NCI-H2227 (cell line): ENCODE results near the gene RASGRF2.

Source experiments
- DNase-seq: peaks from one replicate; lab custom pipeline; 2025; ENCODE audit not compliant: unreplicated experiment; lab: John Stamatoyannopoulos, UW

Gene RASGRF2

DNA sequence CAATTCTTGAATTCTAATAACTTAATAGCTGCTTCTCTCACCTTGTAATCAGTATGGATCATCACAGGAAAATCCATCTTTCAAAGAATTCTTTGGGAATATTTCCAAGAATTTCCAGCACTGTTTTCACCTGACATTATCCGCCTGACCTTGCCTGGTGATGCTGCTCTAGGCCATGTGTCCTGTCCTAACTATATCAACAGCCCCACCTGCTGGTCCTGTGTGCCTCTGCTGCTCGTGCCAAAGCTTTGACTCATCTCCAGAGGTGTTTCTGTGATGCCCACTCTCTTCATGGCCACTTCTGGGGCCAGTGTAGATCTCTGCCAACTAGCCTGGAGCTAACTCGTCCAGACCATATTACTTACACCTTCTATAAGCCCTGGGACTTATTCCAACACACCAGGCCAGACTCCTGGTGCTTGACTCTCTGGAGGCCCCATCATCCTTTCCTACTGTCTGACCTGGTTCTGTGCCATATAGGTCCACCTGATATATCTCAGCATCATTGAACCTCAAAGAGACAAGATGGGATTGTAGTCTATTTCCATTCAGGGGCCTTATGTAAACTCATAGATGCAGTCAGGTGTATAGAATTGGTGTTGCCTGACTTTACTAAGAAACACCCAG lies 205.4 kb downstream of the RASGRF2 start:
- peak; percentile 62 for DNase-seq

DNA sequence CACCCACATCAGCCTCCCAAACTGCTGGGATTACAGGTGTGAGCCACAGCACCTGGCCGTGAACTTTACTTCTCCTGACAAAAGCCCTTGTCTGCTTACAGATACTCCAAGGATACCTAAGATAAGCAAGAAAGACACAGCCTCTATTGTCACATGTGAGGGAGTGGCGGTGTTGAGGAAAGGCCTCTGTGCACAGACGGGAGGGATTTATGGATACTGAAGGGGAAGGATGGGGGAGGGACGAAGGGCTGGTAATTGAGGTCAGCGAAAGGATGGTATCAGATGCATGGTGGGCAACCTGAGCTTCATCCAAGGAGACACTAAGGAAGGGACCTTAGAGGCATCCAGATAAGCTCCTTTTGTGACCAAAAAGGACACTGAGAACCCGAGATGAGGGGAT lies 206.3 kb downstream of the RASGRF2 start:
- no peak for DNase-seq

DNA sequence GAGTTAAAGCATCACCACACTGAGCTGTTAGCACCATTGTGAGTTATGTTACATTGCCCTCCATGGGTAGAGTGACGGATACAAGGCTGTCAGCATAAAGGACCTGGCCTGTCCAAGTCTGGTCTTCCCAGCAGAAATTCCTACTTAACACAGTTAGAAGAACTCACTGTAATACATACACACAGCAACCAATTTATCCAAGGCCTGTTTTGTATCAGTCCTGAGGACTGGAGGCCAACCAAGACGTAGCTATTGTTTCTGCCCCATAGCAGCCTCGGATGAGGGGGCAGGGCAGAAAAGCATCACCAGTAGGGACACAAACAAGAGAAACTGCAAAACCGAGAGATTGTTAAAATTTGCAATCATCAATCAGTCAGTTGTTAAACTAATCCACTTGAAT lies 206.9 kb downstream of the RASGRF2 start:
- DNase-seq, result no peak

DNA sequence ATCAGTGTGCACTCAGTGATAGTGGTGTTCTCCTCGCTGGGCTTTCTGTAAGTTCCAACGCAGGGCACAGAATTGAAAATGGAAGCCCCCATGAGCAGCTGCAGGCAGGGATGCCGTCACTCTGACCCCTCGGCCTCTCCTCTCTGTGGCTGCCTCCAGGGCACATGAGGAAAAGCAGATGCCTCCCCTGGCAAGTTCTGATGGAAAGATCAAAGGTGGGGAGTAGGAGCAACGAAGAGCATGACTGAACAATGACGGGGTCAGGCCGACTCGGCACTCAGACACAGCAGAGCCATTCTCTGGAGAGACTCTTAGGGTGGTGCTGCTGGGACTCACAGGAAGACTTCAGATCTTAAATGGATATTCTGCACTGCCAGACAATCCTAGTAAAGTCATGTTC lies 207.4 kb downstream of the RASGRF2 start:
- no peak for DNase-seq

DNA sequence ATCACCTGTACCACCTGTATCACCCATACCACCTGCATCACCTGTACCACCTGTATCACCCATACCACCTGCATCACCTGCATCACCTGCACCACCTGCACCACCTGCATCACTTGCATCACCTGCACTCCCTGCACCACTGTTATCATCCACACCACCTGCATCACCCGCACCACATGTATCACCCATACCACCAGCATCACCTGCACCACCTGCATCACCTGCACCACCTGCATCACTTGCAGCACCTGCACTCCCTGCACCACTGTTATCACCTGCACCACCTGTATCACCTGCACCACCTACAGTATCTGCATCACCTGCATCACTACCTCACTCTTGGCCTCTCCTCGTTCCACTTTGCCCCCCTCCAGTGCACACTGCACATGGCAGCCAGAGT lies 209.8 kb downstream of the RASGRF2 start:
- DNase-seq, result no peak

DNA sequence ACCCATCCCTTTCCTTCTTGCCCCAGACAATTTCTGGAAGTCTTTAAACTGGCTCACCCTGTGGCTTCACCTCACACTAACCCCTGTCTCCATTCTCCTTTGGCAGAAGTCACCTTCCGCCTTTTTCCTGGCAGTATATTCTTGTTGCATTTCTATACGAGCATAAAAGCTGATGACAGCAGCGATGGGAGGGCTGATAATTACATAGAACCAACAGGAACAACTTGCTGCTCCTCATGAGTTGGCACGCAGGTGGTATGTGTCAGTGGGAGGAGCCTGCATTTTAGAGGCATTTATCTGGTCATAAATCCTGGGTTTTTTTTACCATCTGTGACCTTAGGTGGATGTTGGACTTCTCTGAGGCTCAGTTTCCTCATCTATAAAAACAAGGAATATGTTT lies 211.6 kb downstream of the RASGRF2 start:
- DNase-seq, result peak; percentile 4

DNA sequence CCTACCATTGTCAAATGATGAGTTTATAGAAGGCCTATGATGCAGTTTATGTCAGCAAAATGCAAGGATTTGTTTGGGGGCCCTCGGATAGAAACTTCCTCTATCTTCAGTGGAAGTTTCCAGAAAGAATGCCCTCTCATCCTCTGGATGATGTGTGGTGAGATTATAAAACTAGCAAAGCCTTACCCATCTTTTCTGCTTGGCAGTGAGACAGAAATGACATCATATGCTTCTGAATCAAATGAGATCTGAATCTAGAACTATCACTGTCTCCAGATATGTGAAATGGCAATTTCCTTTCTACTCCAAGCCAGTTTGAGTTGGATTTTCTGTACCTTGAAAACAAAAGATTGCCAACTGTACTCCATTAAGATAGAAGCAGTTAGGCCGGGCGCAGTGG lies 212.5 kb downstream of the RASGRF2 start:
- DNase-seq, result no peak

DNA sequence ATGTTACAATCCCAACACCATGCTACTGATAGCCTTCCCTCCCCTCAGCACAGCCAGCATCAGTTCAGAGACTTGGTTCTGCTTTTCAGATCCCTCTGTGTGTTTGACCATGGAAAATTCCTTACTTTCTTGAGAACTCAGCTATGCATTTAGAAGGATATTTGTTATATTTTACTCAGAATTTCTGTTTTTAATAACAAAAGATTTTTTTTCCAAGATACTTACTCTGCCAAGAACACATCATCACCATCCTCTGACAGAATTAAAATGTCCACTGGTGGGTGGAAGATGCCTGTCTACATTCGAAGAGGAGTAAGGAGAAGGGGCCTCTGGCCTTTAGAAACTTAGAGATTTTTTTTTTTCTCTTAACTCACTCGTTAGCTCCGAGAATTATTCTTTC lies 216.9 kb downstream of the RASGRF2 start:
- DNase-seq, result no peak

DNA sequence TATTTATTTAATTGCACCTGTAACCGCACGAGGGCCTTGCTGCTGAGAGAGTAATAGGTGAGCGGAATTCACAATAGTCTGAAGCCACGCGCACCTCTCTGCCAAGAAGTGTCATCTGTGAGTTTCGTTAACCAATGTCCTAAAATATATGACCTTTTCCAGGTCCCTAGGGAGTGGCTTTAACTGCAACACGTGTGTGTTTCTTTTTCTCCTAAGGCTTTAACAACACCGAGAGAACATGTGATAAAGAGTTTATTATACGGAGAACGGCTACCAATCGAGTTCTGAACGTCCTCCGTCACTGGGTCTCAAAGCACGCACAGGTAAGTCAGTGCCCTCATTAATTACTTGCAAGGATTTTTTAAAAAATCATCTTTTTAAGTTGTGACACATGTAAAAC lies 219.8 kb downstream of the RASGRF2 start:
- no peak for DNase-seq

DNA sequence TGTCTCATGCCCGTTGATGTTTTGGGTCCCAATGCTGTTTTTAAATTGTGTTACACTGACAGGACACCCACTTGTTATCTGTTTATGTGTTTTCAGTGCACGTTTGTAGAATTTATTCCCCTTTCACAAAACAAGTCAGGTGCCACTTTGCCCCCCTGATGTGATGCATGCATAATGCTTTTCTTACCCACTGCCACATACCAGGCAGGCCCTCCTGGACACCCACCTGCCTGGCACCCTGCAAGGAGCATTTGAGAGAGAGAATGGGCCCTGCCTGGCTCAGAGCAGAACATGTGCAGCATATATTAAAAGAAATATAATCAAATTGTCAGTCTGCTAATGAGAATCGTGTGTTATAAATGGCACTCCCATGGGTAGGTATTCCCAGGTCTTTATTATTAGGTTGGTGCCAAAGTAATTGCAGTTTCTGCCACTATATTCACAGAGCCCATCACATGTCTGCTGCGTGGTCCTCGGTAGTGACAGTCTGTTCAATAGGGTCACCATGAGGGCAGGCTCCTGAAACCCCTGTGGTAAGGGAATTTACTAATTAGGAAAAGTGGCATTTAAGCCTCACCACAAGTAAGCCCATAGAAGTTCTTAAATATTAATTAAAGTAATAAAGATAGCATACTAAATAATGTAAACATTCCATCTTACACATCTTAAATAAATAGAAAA lies 220.8 kb downstream of the RASGRF2 start:
- no peak for DNase-seq

DNA sequence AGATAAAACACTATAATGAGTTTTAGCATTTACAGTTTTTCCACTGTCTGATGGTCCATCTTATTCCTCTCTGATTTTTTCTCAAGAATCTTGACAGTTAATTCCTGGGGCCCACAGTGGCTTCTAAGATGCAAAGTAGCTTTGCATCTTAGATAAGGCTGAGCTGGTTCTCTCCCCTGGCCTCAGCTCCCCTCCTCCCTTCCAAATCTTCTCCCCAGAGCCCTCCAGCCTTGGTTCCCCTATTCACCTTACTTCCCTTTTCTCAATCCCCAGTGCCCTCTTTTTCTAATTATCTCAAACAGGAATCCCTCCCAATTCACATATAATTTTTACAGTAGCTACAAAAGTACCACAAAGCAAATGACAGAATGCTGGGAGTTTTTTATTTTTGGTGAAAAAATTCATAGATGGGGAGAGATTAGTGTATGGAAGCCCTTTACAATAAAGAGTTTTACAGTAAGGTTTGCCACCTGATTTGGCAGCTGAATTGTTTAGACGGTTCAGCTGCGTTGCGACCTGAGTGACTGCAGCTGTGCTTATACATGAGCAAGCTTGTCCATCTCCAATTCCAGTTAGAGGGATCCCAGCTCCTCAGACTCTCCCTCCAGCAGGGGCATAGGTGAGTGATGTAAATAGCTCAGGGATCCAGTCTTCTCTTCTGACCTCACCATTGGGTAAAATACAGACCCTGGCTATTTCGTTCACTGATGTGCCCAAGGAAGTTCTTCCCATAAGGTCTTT lies 221.6 kb downstream of the RASGRF2 start:
- no peak for DNase-seq

DNA sequence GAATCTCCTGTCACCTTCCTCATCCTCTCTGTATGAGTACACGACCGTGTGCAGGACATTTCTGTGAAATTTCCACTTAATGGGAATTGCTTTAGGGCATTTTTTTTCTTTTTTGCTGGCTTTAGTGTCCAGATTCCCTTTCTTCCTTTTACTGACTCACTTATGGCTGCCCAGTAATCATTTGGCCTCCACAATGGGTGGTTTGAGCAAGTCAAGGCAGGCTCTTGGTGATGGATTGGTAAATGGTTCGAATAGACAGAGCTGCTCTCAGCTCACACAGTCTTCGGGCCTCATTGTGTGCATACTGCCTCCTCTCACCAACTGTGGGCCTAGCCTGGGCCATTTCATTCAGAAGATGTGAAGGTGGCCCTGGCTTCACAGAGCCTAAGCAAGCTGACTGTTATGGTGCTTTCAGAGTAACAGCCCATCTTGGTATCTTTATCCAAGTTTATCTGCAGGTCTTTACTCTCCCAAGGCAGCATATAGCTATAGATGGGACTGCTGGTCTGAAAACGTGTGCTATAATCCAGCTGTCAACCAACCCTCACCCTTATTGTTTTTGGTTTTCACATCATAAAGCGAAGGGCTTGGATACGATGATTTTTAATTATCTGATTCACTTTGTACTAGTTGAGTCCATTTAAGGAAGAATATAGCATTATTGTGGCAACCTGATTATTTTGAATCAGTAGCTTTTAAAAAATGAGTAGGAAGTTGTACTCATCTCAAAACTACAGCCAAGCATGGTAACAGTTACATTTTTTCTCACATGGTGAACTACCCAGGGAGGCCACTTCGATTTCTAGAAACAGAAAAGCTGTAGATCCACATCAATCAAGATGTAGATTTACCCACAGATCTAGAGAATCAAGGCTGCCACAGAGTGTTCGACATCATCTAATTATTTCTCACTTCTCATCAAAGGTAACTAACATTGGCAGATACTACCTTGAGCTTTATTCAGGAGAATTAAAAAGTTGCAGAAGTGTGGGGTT lies 222.5 kb downstream of the RASGRF2 start:
- no peak for DNase-seq

DNA sequence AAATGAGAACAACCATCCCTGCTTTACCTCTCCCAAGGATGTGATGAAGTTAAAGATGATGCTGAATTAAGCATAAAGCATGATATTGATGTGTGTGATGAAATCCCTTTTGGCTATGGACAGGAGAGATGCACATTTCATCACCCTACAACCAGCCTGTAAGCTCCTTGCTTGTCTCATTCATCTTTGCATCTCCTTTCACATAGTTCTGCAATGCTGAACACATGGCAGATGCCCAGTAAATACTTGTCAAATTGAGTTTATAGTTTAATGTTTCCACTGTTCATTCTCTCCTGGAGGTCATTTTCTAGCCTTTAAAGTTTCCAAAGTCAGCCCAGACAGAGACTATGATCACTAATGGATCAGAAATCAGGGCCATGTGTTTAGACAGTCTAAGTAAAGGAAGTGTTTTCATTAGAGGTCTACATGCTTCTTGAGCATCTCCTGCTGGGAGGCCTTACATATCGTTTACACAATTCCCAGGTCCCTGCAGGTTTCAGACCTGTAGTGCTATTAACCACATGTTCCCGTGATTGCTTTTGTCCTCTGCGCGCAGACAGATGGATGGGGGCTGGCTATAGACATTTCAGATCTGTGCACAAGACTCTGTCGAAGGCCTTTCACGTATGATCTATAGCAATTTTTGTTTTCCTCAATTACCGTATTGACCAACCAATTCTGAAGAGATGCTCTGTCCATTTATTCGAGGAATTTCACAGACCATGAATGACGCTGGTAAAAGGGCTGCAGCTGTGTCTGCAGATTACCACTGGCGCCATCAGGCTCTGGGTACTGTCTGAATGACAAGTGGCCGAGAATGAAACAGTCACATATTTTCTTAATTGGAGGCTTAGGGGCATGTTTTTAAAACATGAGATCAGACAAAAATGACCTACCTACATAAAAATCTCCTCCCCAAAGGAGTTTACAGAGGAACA lies 223.9 kb downstream of the RASGRF2 start:
- peak; percentile 80 for DNase-seq

DNA sequence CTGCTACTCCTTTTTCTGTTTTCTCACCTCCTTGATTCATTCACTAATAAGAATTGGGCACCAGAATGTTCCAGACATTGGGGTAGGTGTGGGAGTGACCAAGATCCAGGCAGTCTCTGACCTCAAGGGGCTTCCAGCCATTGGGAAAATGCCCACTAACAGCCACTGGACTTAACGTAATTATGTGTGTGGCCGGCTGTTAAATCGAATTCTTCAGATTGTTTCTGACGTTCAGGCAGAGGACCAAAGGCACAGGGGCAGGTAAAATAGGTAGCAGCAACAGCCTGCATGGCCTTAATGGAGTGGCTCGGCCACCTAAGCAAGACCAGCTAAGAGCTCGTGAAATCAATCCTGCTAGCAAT lies 224.6 kb downstream of the RASGRF2 start:
- no peak for DNase-seq

DNA sequence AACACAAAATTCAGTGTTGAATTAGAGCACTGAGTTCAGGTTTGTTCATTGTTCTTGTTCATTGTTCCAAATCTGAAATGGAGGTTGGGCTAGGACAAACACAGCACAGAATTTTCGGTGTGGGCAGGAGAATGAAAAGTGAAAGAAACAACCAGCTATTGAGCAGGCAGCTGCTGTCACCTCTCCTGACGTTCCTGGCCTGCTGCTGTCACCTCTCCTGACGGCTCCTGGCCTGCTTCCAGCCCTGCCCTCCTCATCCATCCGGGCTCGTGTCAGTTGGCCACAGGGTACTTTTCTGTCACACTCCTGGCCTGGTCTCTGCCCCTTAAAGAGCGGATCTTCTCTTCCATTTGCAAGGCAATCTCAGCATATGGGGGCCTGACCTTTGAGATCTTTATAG lies 227.7 kb downstream of the RASGRF2 start:
- no peak for DNase-seq

DNA sequence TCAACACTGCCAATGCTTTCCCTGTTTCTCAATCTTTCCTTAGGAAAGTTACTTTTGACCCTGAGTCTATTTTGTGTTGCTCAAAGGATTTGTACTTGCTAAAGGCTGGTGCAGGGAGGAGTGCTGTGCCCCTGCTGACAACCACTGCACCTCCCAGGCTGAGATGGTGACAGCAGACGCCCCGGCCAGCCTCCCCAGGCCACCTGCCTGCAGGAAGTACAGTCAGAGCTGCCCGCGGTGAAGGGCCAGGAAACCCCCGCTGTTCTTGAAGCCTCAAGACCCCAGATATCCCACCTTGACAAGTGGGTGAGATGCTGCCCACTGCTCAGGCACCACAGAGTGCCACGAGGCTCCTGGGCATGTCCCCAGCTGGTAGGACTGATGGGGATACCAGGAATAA lies 228.8 kb downstream of the RASGRF2 start:
- DNase-seq, result no peak

DNA sequence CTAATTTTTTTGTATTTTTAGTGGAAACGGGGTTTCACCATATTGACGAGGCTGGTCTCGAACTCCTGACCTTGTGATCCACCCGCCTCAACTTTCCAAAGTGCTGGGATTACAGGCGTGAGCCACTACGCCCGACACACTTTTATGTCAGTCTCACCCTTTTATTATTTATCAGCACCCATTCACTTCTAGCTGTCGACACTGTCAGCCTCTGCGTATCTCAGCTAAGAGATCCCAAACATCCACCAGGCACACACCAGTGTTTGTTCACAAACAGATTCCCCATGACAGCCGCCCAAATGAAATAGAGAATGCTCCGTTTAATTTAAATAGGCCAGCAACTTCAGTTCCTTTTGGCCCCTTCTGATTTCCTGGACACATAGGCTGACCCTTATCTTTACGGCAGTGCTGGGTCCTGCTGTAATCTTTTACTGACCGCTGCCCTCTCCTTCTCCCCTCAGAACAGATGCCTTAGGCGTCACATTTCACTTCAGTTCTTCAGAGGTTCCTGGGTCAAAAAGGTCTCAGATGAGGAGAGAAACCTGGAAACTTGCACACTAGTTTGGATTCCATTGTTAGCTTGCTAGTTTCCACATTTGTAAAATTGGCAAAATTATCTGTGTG lies 229.8 kb downstream of the RASGRF2 start:
- no peak for DNase-seq

DNA sequence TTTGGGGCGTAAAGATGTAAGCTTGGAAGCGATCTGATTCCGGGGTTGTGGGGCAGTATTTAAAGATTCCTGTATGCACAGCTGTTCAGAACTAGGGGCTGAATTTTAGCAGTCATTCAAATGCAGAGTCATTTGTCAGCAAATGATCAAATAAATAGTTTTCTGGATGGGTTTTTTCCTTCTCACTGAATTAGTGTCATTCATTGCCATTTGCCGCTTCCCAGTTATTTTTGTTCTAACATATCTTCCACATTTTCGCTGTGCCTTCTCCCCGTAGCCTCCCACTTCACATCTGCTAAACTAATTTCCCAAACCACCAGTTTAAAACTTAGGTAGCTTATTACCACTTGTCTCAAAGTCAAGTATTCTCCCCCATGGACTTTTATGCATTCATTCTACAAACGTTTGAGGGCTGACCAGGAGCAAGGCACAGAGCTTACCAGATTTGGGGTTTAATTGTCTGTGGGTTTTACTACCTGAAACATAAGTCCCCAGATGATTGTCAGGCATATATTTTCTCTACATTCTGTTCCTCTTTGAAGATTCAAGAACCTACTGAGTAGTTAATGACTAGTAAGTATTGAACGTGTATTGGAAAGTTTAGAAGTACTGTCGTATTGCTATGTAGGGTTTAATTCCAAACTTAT lies 231.7 kb downstream of the RASGRF2 start:
- no peak for DNase-seq

DNA sequence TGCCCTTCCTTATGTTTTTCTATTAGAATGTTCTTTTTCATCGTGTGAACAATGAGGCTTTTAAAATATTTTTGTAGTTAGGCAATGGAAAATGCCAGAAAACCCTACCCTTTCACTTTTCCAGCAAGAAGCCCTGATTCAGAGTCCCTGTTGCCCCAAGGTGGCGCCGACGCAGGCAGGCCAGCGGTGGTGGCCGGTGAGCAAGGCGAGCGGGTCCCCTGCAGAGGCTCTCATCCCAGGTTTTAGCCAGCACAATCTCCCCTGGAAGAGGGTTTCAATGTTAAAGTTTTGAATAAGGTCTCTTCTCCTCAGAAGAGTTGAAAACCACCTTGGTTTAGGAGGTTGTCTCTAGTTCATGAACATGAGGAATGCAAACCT lies 232.2 kb downstream of the RASGRF2 start:
- no peak for DNase-seq
